Ovary (tissue), 3 donors: ENCODE results near the gene KCNV2.

Experiments used
- POLR2A ChIP-seq: fragments of 450-650 bp; IDR thresholded peaks from one replicate; pipeline ENCODE4 v1.6.1; 2017; ENCODE audit warnings: antibody characterized with exemption, mild to moderate bottlenecking, moderate library complexity
- TF ChIP-seq, protein P1 (sequence below), 3 donors: fragments of 450-650 bp in 2 of 3; fragments of 200-600 bp in 1 of 3; IDR thresholded peaks; one replicate each; pipeline versions ENCODE4 v1.5.1 to v1.8.0; 2016 to 2022; ENCODE audit warnings: antibody characterized with exemption in 3 of 3, mild to moderate bottlenecking in 1 of 3
- donor health status: DM: no; HTN: no; CAD: no.

DNA sequence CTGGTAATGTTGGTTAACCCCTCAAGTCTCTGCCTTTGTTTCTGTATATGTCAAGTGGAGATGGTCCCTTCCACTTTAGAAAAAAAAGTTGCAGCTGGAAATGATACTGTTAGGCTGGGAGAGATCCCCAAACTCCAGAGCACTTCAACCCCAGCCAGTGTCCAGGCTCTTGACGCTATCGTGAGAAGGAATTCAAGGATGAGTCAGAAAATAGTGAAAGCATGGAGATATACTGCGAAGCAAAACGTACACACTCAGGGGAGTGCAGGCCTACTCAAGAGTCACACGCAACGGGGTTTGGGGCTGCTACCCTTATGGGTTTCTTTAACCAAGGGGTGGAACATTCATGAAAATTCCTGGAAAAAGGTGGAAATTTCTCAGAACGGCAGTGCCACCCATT, 24.9 kb downstream of the KCNV2 start:
- TF ChIP-seq, protein P1, sequence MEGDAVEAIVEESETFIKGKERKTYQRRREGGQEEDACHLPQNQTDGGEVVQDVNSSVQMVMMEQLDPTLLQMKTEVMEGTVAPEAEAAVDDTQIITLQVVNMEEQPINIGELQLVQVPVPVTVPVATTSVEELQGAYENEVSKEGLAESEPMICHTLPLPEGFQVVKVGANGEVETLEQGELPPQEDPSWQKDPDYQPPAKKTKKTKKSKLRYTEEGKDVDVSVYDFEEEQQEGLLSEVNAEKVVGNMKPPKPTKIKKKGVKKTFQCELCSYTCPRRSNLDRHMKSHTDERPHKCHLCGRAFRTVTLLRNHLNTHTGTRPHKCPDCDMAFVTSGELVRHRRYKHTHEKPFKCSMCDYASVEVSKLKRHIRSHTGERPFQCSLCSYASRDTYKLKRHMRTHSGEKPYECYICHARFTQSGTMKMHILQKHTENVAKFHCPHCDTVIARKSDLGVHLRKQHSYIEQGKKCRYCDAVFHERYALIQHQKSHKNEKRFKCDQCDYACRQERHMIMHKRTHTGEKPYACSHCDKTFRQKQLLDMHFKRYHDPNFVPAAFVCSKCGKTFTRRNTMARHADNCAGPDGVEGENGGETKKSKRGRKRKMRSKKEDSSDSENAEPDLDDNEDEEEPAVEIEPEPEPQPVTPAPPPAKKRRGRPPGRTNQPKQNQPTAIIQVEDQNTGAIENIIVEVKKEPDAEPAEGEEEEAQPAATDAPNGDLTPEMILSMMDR (IDR thresholded peaks at IDR 0.05): no peak
- TF ChIP-seq POLR2A: no peak
